Inflammatory macrophage treated with lipopolysaccharide for 1 hour (primary cell): ENCODE measurements around the gene CEP112.

ENCODE experiments used
- DNase-seq, 2 donors: peaks; one replicate each; pipeline ENCODE4 v3.0.0-alpha.2; 2020 to 2022

CEP112 gene

GRCh38 chr17:65918500-65918899 is 273.4 kb downstream of the CEP112 start:
- DNase-seq, result no peak

DNA sequence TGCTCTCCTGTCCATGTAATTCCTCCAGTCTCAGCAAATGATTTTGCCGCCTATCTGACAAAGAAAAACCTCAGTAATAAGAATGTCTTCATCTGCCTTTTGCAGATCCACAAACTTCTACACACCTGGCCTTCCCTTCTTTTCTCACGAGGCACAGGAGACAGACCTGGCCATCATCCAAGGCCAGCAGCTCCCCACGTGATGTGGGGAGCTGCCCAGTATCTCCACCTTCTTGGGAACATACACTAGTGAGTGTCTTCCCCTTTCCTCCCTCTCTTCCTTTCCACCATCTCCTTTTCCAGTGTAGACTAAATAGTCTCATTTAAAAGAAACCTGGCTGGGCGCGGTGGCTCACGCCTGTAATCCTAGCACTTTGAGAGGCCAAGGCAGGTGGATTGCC is 274.4 kb downstream of the CEP112 start:
- no peak for DNase-seq

DNA sequence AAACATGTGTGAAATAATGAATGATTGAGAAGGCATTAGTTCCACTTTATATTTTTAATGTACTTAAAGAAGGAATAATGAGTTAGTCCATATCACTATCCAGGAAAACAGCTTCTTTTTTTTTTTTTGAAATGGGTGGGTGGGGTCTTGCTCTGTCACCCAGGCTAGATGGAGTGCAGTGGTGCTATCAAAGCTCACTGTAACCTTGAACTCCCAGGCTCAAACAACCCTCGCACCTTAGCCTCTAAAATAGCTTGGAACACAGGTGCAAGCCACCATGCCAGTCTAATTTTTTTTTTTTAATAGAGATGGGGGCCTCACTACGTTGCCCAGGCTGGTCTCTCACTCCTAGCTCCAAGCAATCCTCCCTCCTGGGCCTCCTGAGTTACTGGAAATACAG is 275.5 kb downstream of the CEP112 start:
- no peak for DNase-seq

DNA sequence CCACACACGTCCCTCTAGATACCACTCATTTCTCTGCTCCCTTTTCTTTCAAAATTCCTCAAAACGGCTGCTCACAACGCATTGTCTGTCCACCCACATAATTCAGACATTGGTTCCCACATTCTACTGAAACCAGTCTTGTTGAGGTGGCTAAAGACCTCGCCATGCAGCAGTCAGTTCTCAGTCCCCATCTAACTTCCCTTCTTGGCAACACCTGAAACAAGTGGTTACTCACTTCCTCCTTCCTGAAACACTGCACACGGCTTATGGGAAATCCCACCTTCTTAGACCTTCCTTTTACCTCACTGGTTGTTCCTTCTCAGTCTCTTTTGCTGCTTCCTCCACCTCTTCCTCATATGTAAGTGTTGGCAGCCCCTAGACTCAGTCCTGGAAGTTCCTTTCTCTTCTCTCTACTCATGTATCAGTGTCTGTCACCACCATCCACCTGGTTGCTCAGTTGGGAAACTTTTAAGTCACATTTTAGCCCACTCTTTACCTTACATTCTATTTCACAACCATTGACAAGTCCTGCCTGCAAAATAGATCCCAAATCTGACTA is 277.1 kb downstream of the CEP112 start:
- DNase-seq, result no peak

DNA sequence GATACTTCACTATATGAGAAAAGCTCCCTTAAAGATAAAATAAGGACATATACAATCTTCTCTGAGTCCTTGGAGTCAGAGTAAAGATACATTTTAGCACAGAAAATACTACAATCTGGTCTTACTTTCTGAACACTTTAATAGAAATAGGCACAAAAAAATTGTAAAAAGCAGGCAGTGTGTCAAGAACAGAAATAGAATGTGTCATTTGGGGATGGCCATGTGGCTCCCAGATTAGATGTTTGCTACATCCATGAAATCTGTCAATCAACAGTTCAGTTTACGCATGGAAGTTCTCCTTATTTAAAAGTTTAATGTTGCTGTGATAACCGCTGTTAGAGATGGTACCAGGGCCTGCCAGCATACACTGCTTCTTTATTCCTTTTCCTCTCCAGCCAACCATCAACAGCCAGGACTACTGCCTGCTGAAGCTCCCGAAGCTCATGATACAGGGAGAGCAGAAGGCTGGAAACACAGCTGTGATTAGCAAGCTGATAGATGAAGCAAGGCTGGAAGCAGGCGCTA is 278.5 kb downstream of the CEP112 start:
- DNase-seq, result no peak

GRCh38 chr17:65910836-65911235 is 281.1 kb downstream of the CEP112 start:
- no peak for DNase-seq

DNA sequence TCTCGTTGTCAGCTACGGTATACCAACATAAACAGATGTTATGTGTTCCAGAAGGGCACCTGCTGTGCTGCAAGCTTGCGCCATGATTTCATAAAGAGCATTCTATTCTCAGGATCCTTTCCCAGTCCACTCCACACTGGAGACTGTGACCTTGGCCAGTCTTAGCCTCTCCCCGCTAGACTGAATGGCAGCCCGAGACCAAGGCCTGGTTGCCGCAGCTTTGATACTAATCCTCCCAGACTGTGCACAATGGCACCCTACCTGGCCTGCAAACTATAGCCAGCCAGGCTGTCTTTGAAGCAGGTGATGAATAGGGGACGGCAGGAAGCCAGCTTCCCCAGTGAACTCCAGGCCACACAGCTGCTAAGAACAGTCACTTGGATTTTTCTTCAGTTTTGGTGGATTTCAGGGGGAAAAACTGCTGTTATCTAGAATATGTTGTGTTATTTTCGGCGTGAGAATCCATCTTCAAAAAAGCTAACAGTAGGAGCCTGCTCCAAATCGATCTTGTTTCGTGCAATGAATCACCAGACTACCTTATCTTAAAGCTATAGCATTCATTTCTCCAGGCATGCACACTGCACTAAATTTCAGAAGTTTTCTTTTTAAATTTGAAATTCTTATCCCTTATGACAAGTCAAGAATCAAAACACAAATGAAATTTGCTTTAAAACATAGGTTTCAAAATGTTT is 289.0 kb downstream of the CEP112 start:
- DNase-seq, result no peak

DNA sequence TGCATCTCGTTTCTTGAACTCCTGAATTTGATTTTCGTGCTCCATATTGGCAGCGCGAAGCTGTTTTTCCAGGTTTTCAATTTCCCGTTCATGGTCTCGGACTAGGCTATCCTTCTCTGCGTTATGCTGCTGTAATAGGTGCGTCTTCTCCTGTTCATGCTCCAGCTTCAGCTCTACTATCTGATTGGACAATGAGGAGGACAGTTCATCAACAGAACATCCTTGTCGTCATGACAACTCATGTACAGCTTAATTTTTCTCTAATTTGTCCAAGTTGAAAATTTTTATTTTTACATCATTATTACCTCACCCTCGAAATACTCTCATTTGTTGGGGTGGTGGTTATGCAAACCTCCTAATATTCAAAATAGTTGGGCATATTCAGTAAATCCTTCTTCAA is 289.8 kb downstream of the CEP112 start:
- DNase-seq, result no peak

DNA sequence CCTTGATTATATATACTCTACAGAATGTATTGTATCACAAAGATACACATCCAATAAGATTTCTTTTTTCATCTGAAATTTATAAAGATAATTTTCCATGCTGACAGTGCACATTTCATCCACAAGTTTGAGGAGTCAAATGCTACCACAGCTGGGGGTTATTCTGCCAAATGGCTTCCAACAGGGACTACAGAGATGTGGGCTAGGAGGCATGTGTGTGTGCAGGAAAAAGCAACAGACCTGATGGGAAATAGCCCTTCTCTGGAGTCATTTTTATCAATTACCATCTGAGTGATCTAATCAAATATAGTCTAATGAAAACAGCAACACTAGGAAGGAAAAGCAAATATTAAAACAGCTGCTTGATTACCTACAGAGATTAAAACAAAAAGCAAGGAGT is 290.5 kb downstream of the CEP112 start:
- no peak for DNase-seq

DNA sequence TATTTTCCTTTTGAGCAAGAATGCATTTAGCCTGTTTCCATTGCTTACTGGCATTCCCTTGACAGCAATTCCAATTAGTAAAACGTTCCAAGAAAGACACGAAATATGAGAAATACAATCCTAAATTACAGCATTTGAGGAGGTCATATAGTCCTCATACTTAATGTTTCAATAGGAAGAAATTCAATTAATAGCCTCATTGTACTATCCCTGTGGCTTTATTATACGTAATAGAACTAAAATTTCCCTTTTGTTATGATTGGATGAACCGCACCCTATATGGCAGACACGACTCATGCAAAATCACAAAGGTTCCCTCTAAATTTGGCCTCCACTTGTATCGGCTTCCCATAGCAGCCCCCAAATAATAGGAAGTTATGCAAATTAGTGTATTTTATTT is 291.7 kb downstream of the CEP112 start:
- no peak for DNase-seq

- no peak for DNase-seq
Observed at GRCh38 chr17:65898651-65899050, 293.3 kb downstream of the CEP112 start.

- DNase-seq, result no peak
Observed at GRCh38 chr17:65896889-65897288, 295.0 kb downstream of the CEP112 start.

DNA sequence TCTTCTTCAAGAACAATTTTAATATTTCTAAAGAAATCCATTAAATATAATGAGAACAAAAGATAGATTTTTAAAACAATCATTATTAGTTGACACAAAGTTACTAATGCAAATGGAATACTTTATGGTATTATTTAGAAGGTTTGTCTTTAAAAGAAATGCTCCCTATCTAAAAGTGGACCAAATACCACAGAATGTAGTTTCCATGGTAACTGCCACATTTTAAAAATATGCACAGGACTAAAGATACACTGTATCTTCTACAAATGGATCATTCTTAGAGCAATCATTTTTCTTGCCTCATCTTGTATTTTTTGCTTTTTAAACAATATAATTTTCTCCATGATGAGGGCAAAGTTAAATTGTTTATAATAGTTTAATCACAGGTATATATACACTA is 296.0 kb downstream of the CEP112 start:
- DNase-seq, result no peak

- DNase-seq, result no peak
Observed at GRCh38 chr17:65893692-65894279, 298.1 kb downstream of the CEP112 start.

DNA sequence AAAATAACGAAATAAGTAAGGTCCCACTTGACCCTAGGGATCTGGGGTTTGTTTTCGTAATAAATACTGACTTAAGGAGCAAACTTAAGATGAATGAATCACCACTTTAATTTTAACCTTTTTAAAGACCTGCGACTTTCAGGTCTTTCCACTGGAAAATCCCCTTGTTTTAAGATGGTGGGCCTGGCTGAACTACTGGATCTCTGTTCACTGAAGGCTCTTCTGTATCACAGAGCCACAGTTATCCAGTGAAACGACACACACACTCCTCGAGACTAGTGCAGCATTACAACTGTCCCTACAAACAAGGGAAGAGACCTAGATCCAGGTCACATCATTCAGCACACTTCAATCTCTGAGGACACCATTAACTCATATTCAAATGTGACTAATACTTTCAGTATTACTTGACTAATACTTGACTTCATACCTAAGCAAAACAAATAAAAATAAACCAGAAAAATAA is 299.0 kb downstream of the CEP112 start:
- DNase-seq, result no peak

- DNase-seq, result no peak
Observed at GRCh38 chr17:65891231-65891735, 300.6 kb downstream of the CEP112 start.

- no peak for DNase-seq
Observed at GRCh38 chr17:65888649-65889048, 303.3 kb downstream of the CEP112 start.

DNA sequence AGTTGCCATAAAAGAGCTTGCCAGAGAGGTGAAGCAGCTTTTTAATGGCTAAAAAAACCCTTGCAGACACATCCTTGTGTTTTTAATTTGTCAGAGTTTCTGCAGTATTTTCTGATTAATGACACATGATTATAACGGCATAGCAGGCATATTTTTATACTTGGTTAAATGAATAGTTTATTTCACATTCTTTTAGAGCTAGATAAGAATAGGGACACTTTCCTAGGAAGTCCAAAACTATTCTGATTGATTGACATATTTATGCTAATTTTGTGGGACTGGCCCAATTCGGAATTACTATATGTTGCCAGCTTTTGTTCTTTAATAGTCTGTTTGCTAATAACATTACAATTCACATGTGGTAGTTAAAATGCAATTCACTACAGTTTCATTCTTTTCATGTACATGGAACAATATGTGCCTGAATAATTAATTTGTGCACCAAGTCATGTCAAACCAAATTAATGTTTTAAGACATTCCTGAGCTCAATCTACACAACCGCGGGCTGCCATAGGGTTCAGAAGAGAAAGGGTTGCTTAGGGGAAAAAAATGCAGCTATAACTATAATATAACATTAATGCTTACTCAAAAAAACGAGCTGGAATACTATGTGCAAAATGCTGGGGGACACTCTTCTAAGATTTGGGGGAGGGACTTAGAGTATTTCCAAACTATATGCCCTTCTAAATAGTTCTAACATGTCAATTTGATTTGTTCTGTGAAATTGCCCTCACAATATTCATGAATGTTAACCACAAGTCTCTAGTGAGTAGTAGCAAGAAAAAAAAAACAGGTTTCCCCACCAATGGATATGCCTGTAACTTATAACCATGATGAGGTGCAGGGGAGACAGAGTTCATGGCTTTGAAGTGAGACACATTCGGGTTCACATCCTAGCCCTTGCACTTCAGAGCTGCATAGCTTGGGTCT is 305.4 kb downstream of the CEP112 start:
- no peak for DNase-seq

- no peak for DNase-seq
Observed at GRCh38 chr17:65885541-65886312, 306.2 kb downstream of the CEP112 start.

DNA sequence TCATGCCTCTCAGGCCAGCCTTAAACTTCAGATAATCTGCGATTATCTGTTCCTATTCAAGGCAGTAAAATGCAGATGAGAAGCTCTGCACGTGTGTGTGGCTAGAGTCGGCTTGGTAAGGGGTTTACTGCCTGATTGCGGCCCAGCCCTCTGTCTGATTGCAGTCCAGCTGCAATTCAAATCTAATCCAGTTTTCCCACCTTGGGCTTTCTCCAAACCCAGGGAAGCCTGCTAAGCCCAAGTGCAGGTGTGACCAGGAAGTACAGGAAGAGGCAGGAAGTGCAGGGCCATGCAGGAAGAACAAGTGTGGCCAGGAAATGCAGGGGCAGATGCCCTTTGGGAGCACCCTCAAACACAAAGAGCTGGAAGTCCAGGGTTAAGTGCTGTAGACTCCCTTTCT is 314.9 kb downstream of the CEP112 start:
- no peak for DNase-seq

DNA sequence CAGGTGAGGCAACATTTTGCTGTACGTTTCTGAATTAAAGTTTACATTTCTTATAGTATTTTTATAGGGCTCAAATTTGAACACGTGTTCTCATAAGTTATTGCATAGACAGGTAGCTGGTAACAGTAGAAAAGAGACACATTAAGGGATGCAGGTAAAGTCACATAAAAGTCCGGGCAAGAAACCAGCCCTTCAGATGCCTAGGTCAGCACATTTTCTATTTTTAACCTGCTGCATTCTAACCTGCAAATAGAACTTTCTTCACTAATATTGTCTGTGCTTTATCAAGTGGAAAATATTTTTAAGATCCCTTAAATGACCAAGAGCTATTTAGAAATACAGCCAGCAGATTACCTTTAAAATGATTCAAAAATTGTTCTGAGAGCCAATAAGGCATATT is 323.1 kb downstream of the CEP112 start:
- DNase-seq, result no peak

DNA sequence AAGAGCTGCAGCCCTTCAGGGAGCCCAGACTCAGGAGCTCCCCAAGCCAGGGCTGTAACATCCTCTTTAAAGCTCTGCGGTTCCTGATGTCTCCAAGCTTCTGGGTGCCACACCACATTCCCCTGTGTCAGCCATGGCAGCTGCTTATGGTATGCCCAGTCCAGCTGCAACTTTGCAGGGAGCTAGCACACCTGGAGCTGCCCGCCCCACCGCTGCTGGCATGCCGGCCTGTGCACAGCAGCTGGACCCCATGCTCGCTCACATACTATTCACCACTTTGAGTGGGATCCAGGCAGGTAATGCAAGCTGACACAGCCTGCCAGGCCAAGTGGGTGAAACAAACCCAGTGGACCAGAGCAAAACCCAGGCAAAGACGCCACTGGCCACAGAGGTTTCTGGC is 324.9 kb downstream of the CEP112 start:
- DNase-seq, result no peak
